SK-N-MC (cell line): ENCODE measurements around the gene RHOT2.

Source experiments
- DNase-seq: peaks from one replicate; pipeline ENCODE4 v3.0.0-alpha.2; 2011; ENCODE audit warnings: low read depth, low spot score
- H3K27ac ChIP-seq: fragments of 200-600 bp; sonication (generic); 2 replicates; pipeline ENCODE4 v1.5.1; 2016; ENCODE audit warnings: mixed run types
- H3K36me3 ChIP-seq: fragments of 200-600 bp; sonication (generic); 2 replicates; pipeline ENCODE4 v1.6.1; 2017; ENCODE audit warnings: antibody characterized with exemption, low read length, mixed read lengths; ENCODE audit not compliant: insufficient read depth
- H3K4me3 ChIP-seq: fragments of 200-600 bp; sonication (generic); 2 replicates; pipeline ENCODE4 v1.5.1; 2016
- H3K9ac ChIP-seq: fragments of 200-600 bp; sonication (generic); 2 replicates; pipeline ENCODE4 v1.8.0; 2017; ENCODE audit warnings: mixed run types, mixed read lengths; ENCODE audit not compliant: insufficient read length
- H3K9me3 ChIP-seq: fragments of 200-600 bp; sonication (generic); 2 replicates; pipeline ENCODE4 v1.6.1; 2017; ENCODE audit warnings: low read depth, mild to moderate bottlenecking, antibody characterized with exemption, low read length, moderate library complexity, mixed read lengths
- EZH2 ChIP-seq: fragments of 200-600 bp; sonication (generic); IDR thresholded peaks from one replicate; pipeline ENCODE4 v1.6.1; 2017; ENCODE audit warnings: antibody characterized with exemption
- FOXP2 ChIP-seq: optimal IDR thresholded peaks from 2 replicates; pipeline ENCODE3; 2011; ENCODE audit warnings: mild to moderate bottlenecking, moderate library complexity; ENCODE audit not compliant: insufficient read depth; ENCODE audit errors: extremely low read length, control extremely low read depth
- POLR2AphosphoS5 ChIP-seq: IDR thresholded peaks from 2 replicates; pipeline ENCODE4 v1.6.1; 2012; ENCODE audit warnings: mild to moderate bottlenecking, low read depth, low read length, borderline replicate concordance

The RHOT2 gene

GRCh38 chr16:716768-717325, 48.9 kb downstream of the RHOT2 start:
- Histone ChIP-seq H3K9ac (no peak overlapping the region), H3K36me3 (no peaks in the 10 kb centered on the region), H3K27ac (no peak overlapping the region), H3K4me3 (no peak overlapping the region), H3K9me3 (no peaks in the 10 kb centered on the region)
- TF ChIP-seq FOXP2 (no peak), POLR2AphosphoS5 (no peak), EZH2 (no peak)
- no peak for DNase-seq

GRCh38 chr16:717450-718245, 49.7 kb downstream of the RHOT2 start:
- H3K27ac ChIP-seq: no peak overlapping the region
- no peak overlapping the region for H3K4me3 ChIP-seq
- no peak for DNase-seq
- no peak for TF ChIP-seq EZH2
- no peak for TF ChIP-seq POLR2AphosphoS5
- TF ChIP-seq FOXP2: no peak
- H3K36me3 ChIP-seq: no peaks in the 10 kb centered on the region
- H3K9me3 ChIP-seq: no peaks in the 10 kb centered on the region
- no peak overlapping the region for H3K9ac ChIP-seq

GRCh38 chr16:718389-718788, 50.5 kb downstream of the RHOT2 start:
- no peak overlapping the region for H3K27ac ChIP-seq
- no peaks in the 10 kb centered on the region for H3K9me3 ChIP-seq
- DNase-seq: no peak
- no peaks in the 10 kb centered on the region for H3K36me3 ChIP-seq
- H3K9ac ChIP-seq: no peak overlapping the region
- H3K4me3 ChIP-seq: no peak overlapping the region
- TF ChIP-seq EZH2 (no peak), FOXP2 (no peak), POLR2AphosphoS5 (no peak)

- no peak for DNase-seq
These were observed 51.0 kb downstream of the RHOT2 start for GRCh38 chr16:718922-719321.

GRCh38 chr16:719815-720446, 52.0 kb downstream of the RHOT2 start:
- H3K9ac ChIP-seq: no peak overlapping the region
- H3K4me3 ChIP-seq: peak overlapping the region; percentile 85
- no peak for DNase-seq
- H3K9me3 ChIP-seq: no peaks in the 10 kb centered on the region
- TF ChIP-seq FOXP2 (no peak), POLR2AphosphoS5 (no peak), EZH2 (no peak)
- H3K36me3 ChIP-seq: no peaks in the 10 kb centered on the region
- H3K27ac ChIP-seq: no peak overlapping the region

More at GRCh38 chr16:718922-719321, 51.0 kb downstream of the RHOT2 start:
- H3K9me3 ChIP-seq: no peaks in the 10 kb centered on the region
- no peaks in the 10 kb centered on the region for H3K36me3 ChIP-seq
- no peak overlapping the region for H3K4me3 ChIP-seq
- no peak overlapping the region for H3K27ac ChIP-seq
- no peak overlapping the region for H3K9ac ChIP-seq
- TF ChIP-seq FOXP2 (no peak), POLR2AphosphoS5 (no peak), EZH2 (no peak)

GRCh38 chr16:720447-720989, 52.6 kb downstream of the RHOT2 start:
- DNase-seq: no peak
- TF ChIP-seq POLR2AphosphoS5 (0 out of 2 replicates have a peak, but pooled peaks have one; percentile 2), FOXP2 (no peak), EZH2 (no peak)
- Histone ChIP-seq H3K36me3 (no peaks in the 10 kb centered on the region), H3K4me3 (peak overlapping the region; percentile 85), H3K9me3 (no peaks in the 10 kb centered on the region), H3K27ac (no peak overlapping the region), H3K9ac (peak overlapping the region; percentile 60)

GRCh38 chr16:720990-721764, 53.2 kb downstream of the RHOT2 start, which contains the start of gene ANTKMT:
TSS of gene ANTKMT (plus strand) at chr16:721146. CDS start at chr16:721275, 129 bp downstream.
- no peak for DNase-seq
- Histone ChIP-seq H3K36me3 (no peaks in the 10 kb centered on the region), H3K4me3 (peak within 1 kb of the TSS; percentile 85), H3K9ac (peak within 1 kb of the TSS; percentile 60), H3K27ac (no peak within 1 kb of the TSS), H3K9me3 (no peaks in the 10 kb centered on the region)
- no peak; the same call in 1 of the 2 replicates for TF ChIP-seq POLR2AphosphoS5
- TF ChIP-seq EZH2: no peak
- TF ChIP-seq FOXP2: no peak
